Measurements from ENCODE around the gene GREB1L.

The GREB1L gene

DNA sequence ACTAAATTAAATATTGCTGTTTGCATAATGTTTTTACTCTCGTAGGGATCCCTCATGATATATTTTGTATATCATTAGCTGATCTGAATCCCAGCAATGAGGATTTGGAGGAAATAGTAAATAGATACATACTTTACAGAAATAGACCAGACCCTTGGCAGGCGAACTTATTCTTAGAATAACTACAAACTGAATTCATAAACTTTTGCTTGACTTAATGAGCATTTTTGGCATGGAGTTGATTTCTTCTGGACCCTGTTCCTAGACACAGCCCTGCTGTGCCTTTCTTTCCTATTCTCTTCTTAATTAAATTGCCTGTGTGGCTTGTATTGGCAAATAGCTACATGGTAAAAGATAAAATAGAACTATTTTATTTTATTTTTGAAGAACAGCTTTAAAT is 145.9 kb downstream of the GREB1L start:
- H3K4me3 ChIP-seq (ENCODE audit: insufficient read length, low read depth) = no peak overlapping the region
- peaks cover 51% of the 10 kb centered on the region for H3K27me3 ChIP-seq (ENCODE audit: insufficient read depth, insufficient read length)
- no peaks in the 10 kb centered on the region; the same call in 1 of the 2 replicates for H3K9me3 ChIP-seq (ENCODE audit: insufficient read depth, low read length)
- no peak for TF ChIP-seq YY1 (IDR thresholded peaks at IDR 0.05; ENCODE audit: insufficient read depth, insufficient read length)
- TF ChIP-seq SUZ12 (IDR thresholded peaks at IDR 0.05; ENCODE audit: extremely low read depth, insufficient read depth, insufficient read length) = no peak
- no peak for TF ChIP-seq ZNF274 (IDR thresholded peaks at IDR 0.05; ENCODE audit: low read depth, low read length)
- H3K9ac ChIP-seq (ENCODE audit: insufficient read length, low read depth) = no peak overlapping the region
- no peaks in the 10 kb centered on the region for H3K4me1 ChIP-seq (ENCODE audit: insufficient read depth, insufficient read length)
- no peaks in the 10 kb centered on the region for H3K36me3 ChIP-seq (ENCODE audit: insufficient read depth, insufficient read length, low read length)
- no peak for DNase-seq (ENCODE audit: low read depth, low spot score)

DNA sequence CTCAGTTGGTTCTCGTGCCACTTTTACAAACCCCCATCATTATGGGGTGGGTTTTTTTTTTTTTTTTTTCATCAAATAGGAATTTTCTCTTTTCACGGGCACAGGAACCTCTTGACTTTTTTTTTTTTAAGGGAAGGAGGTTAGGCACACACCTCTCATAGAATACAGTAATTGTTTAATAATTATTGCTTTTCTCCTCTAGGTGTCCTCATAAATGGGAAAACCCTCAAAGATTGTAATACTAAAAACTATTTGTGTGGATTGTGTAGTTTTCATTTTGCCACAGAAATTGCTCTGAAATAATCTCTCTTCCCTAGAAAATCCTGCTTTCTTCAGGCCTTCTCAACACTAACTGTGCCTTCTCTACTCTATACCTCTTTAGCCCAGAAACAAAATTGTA is 147.3 kb downstream of the GREB1L start:
- TF ChIP-seq SUZ12 (IDR thresholded peaks at IDR 0.05; ENCODE audit: extremely low read depth, insufficient read depth, insufficient read length) (no peak), YY1 (IDR thresholded peaks at IDR 0.05; ENCODE audit: insufficient read depth, insufficient read length) (no peak), ZNF274 (IDR thresholded peaks at IDR 0.05; ENCODE audit: low read depth, low read length) (no peak)
- no peaks in the 10 kb centered on the region for H3K36me3 ChIP-seq (ENCODE audit: insufficient read depth, insufficient read length, low read length)
- H3K4me1 ChIP-seq (ENCODE audit: insufficient read depth, insufficient read length) = no peaks in the 10 kb centered on the region
- DNase-seq (ENCODE audit: low read depth, low spot score) = no peak
- no peaks in the 10 kb centered on the region; the same call in 1 of the 2 replicates for H3K9me3 ChIP-seq (ENCODE audit: insufficient read depth, low read length)
- peaks cover 50% of the 10 kb centered on the region for H3K27me3 ChIP-seq (ENCODE audit: insufficient read depth, insufficient read length)
- no peak overlapping the region for H3K4me3 ChIP-seq (ENCODE audit: insufficient read length, low read depth)
- H3K9ac ChIP-seq (ENCODE audit: insufficient read length, low read depth) = no peak overlapping the region

DNA sequence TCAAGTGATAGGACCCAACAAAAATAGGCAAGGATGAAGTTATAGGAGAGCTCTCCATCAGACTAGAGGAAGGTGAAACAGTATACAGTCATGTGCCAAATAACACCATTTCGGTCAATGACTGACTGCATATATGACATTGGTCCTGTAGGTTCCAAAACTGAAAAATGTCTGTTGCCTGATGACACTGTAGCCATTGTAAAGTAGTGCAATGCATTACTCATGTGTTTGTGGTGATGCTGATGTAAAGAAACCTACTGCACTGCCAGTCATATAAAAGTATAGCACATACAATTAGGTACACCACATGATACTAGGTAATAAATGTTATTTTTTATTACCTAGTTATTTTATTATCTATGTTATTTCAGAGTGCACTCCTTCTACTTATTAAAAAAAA is 147.9 kb downstream of the GREB1L start:
- DNase-seq (ENCODE audit: low read depth, low spot score) = no peak
- no peak overlapping the region for H3K9ac ChIP-seq (ENCODE audit: insufficient read length, low read depth)
- TF ChIP-seq YY1 (IDR thresholded peaks at IDR 0.05; ENCODE audit: insufficient read depth, insufficient read length) = no peak
- no peak for TF ChIP-seq ZNF274 (IDR thresholded peaks at IDR 0.05; ENCODE audit: low read depth, low read length)
- TF ChIP-seq SUZ12 (IDR thresholded peaks at IDR 0.05; ENCODE audit: extremely low read depth, insufficient read depth, insufficient read length) = no peak
- H3K4me1 ChIP-seq (ENCODE audit: insufficient read depth, insufficient read length) = no peaks in the 10 kb centered on the region
- H3K9me3 ChIP-seq (ENCODE audit: insufficient read depth, low read length) = no peaks in the 10 kb centered on the region; the same call in 1 of the 2 replicates
- no peaks in the 10 kb centered on the region for H3K36me3 ChIP-seq (ENCODE audit: insufficient read depth, insufficient read length, low read length)
- H3K4me3 ChIP-seq (ENCODE audit: insufficient read length, low read depth) = no peak overlapping the region
- H3K27me3 ChIP-seq (ENCODE audit: insufficient read depth, insufficient read length) = peaks cover 50% of the 10 kb centered on the region

- H3K36me3 ChIP-seq (ENCODE audit: insufficient read depth, insufficient read length, low read length) = no peaks in the 10 kb centered on the region
- TF ChIP-seq SUZ12 (IDR thresholded peaks at IDR 0.05; ENCODE audit: extremely low read depth, insufficient read depth, insufficient read length) (no peak), YY1 (IDR thresholded peaks at IDR 0.05; ENCODE audit: insufficient read depth, insufficient read length) (no peak), ZNF274 (IDR thresholded peaks at IDR 0.05; ENCODE audit: low read depth, low read length) (no peak)
- H3K9ac ChIP-seq (ENCODE audit: insufficient read length, low read depth) = no peak overlapping the region
- no peaks in the 10 kb centered on the region; the same call in 1 of the 2 replicates for H3K9me3 ChIP-seq (ENCODE audit: insufficient read depth, low read length)
- peaks cover 40% of the 10 kb centered on the region for H3K27me3 ChIP-seq (ENCODE audit: insufficient read depth, insufficient read length)
- H3K4me3 ChIP-seq (ENCODE audit: insufficient read length, low read depth) = no peak overlapping the region
- DNase-seq (ENCODE audit: low read depth, low spot score) = no peak
- H3K4me1 ChIP-seq (ENCODE audit: insufficient read depth, insufficient read length) = no peaks in the 10 kb centered on the region
Observed at GRCh38 chr18:21391074-21391673, 149.1 kb downstream of the GREB1L start.

DNA sequence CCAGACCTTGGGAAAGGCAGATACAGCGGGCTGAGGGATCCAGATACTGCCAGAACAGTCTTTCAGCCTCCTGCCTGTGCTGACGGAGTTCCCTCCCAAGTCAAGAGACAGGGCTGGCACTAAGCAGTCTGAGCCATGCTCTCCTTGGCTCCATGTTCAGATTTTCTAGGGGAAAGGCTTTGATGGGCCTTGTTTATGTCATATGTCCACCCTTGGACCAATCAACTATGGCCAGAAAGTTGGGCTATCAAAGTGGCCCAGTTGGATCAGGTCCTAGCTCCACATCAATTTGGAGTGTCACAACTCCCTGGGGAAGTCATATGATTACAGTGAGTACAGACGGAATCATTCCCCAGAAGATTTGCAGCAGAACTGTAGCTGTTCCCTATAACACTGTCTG is 152.0 kb downstream of the GREB1L start:
- Histone ChIP-seq H3K4me3 (ENCODE audit: insufficient read length, low read depth) (no peak overlapping the region), H3K9ac (ENCODE audit: insufficient read length, low read depth) (no peak overlapping the region), H3K36me3 (ENCODE audit: insufficient read depth, insufficient read length, low read length) (no peaks in the 10 kb centered on the region), H3K27me3 (ENCODE audit: insufficient read depth, insufficient read length) (peaks cover 27% of the 10 kb centered on the region), H3K4me1 (ENCODE audit: insufficient read depth, insufficient read length) (no peaks in the 10 kb centered on the region), H3K9me3 (ENCODE audit: insufficient read depth, low read length) (no peaks in the 10 kb centered on the region)
- no peak for DNase-seq (ENCODE audit: low read depth, low spot score)
- TF ChIP-seq SUZ12 (IDR thresholded peaks at IDR 0.05; ENCODE audit: extremely low read depth, insufficient read depth, insufficient read length) (no peak), YY1 (IDR thresholded peaks at IDR 0.05; ENCODE audit: insufficient read depth, insufficient read length) (no peak), ZNF274 (IDR thresholded peaks at IDR 0.05; ENCODE audit: low read depth, low read length) (no peak)

DNA sequence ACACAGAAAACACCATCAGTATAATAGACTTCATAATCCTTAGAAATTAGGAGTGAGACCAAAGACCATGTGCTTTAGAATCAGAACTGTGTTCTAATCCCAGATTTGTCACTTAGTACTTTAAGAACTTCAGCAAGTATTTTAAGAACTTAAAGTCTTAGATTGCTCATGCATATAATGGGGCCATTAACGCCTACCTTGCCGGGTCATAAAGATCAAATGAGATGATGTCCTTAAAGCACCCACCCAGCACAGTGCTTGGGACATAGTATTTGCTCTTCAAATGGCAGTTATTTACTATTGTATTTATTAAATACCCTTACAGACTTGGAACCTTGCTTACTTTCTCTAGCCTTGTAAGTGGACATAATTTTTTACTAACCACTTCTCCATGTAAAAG is 156.1 kb downstream of the GREB1L start:
- TF ChIP-seq YY1 (IDR thresholded peaks at IDR 0.05; ENCODE audit: insufficient read depth, insufficient read length) (no peak), SUZ12 (IDR thresholded peaks at IDR 0.05; ENCODE audit: extremely low read depth, insufficient read depth, insufficient read length) (no peak), ZNF274 (IDR thresholded peaks at IDR 0.05; ENCODE audit: low read depth, low read length) (no peak)
- no peak overlapping the region for H3K4me3 ChIP-seq (ENCODE audit: insufficient read length, low read depth)
- no peaks in the 10 kb centered on the region for H3K4me1 ChIP-seq (ENCODE audit: insufficient read depth, insufficient read length)
- no peaks in the 10 kb centered on the region for H3K36me3 ChIP-seq (ENCODE audit: insufficient read depth, insufficient read length, low read length)
- H3K9ac ChIP-seq (ENCODE audit: insufficient read length, low read depth) = no peak overlapping the region
- peaks cover 17% of the 10 kb centered on the region for H3K27me3 ChIP-seq (ENCODE audit: insufficient read depth, insufficient read length)
- no peak for DNase-seq (ENCODE audit: low read depth, low spot score)
- H3K9me3 ChIP-seq (ENCODE audit: insufficient read depth, low read length) = no peaks in the 10 kb centered on the region

DNA sequence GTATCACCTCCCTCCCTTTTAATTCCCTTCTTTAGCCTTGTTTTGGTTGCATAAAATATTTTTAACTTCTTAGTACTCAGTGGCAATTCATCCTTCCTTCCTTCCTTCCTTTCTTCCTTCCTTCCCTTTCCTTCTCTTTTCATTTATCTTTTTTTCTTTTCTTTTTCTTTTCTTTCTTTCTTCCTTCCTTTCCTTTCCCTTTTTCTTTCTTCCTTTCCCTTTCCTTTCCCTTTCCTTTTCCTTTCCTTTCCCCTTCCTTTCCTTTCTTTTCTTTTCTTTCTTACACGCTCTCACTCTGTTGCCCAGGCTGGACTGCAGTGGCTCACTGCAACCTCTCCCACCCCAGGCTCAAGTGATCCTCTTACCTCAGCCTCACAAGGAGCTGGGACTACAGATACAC is 160.2 kb downstream of the GREB1L start:
- Histone ChIP-seq H3K9ac (ENCODE audit: insufficient read length, low read depth) (no peak overlapping the region), H3K4me1 (ENCODE audit: insufficient read depth, insufficient read length) (no peaks in the 10 kb centered on the region), H3K36me3 (ENCODE audit: insufficient read depth, insufficient read length, low read length) (no peaks in the 10 kb centered on the region), H3K27me3 (ENCODE audit: insufficient read depth, insufficient read length) (peaks cover 6% of the 10 kb centered on the region), H3K4me3 (ENCODE audit: insufficient read length, low read depth) (no peak overlapping the region), H3K9me3 (ENCODE audit: insufficient read depth, low read length) (no peaks in the 10 kb centered on the region)
- no peak for TF ChIP-seq SUZ12 (IDR thresholded peaks at IDR 0.05; ENCODE audit: extremely low read depth, insufficient read depth, insufficient read length)
- no peak for TF ChIP-seq ZNF274 (IDR thresholded peaks at IDR 0.05; ENCODE audit: low read depth, low read length)
- TF ChIP-seq YY1 (IDR thresholded peaks at IDR 0.05; ENCODE audit: insufficient read depth, insufficient read length) = no peak
- no peak for DNase-seq (ENCODE audit: low read depth, low spot score)
